ENCODE measurements around the gene ZBTB43.
"Not testable (repeated sequence)": the region's sequence is repeated elsewhere in the genome, so short reads cannot be mapped to it uniquely, and the experiment has no call there.

ZBTB43 gene

GRCh38 chr9:126782053-126782388 lies 22.8 kb upstream of the ZBTB43 start:
- peaks cover 25% of the 10 kb centered on the region for H3K27me3 Mint-ChIP-seq (ENCODE audit: low read depth)
- H3K27ac Mint-ChIP-seq, result no peak overlapping the region
- H3K4me1 Mint-ChIP-seq (ENCODE audit: low read depth), result peaks cover 2% of the 10 kb centered on the region
- no peak overlapping the region for H3K4me3 Mint-ChIP-seq
- H3K9me3 Mint-ChIP-seq, result no peaks in the 10 kb centered on the region
- no peaks in the 10 kb centered on the region for H3K36me3 Mint-ChIP-seq (ENCODE audit: low read depth)

DNA sequence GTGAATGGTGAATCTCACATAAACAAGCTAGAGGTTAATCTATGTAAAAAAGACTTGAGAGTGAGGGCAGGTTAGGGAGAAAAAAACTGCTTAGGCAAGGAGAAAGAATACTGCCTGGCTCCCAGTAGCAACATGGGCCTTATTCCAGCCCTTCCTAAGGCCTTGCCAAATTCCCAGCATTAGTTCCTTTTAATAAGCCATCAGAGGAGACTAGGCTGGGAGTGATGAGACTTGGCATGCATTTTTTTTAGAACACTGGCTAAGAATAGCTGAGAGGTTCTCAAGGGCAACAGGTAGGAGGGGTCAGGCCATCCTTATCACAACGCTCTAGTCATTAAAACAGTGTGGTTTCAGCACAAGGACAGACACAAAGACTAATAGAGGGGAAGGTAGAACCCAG lies 20.9 kb upstream of the ZBTB43 start:
- no peaks in the 10 kb centered on the region for H3K36me3 Mint-ChIP-seq (ENCODE audit: low read depth)
- H3K9me3 Mint-ChIP-seq, result no peaks in the 10 kb centered on the region
- no peak overlapping the region for H3K4me3 Mint-ChIP-seq
- no peak overlapping the region for H3K27ac Mint-ChIP-seq
- peaks cover 6% of the 10 kb centered on the region for H3K4me1 Mint-ChIP-seq (ENCODE audit: low read depth)
- peaks cover 38% of the 10 kb centered on the region for H3K27me3 Mint-ChIP-seq (ENCODE audit: low read depth)

- Mint-ChIP-seq H3K9me3 (no peaks in the 10 kb centered on the region), H3K4me1 (ENCODE audit: low read depth) (peaks cover 6% of the 10 kb centered on the region), H3K27me3 (ENCODE audit: low read depth) (peaks cover 39% of the 10 kb centered on the region), H3K36me3 (ENCODE audit: low read depth) (no peaks in the 10 kb centered on the region), H3K27ac (no peak overlapping the region), H3K4me3 (no peak overlapping the region)
These were observed 20.4 kb upstream of the ZBTB43 start for GRCh38 chr9:126784401-126784800.

DNA sequence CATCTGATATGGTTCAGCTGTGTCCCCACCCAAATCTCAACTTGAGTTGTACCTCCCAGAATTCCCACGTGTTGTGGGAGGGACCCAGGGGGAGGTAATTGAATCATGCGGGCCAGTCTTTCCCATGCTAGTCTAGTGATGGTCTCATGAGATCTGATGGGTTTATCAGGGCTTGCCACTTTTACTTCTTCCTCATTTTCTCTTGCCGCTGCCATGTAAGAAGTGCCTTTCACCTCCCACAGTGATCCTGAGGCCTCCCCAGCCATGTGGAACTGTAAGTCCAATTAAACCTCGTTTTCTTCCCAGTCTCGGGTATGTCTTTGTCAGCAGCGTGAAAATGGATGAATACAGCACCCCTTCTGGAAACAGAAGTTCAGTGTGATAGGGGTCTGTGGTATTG lies 20.0 kb upstream of the ZBTB43 start:
- not testable (repeated sequence) for H3K9me3 Mint-ChIP-seq; H3K27ac Mint-ChIP-seq; H3K4me1 Mint-ChIP-seq (ENCODE audit: low read depth); H3K36me3 Mint-ChIP-seq (ENCODE audit: low read depth); H3K4me3 Mint-ChIP-seq
- H3K27me3 Mint-ChIP-seq (ENCODE audit: low read depth), result peaks cover 39% of the 10 kb centered on the region

DNA sequence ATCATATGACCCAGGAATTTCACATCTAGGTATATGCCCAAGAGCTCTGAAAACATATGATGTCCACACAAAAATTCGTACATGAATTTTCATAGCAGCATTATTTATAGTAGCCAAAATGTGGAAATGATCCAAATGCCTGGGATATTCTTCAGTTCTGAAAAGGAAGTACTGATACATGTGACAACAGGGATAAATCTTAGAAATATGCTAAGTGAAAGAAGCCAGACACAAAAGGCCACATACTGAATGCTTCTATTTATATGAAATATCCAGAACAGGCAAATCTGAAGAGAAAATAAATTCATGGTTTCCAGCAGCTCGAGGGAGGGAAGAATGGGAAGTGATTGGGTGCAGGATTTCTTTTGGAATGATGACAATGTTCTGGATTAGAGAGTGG lies 16.8 kb upstream of the ZBTB43 start:
- no peaks in the 10 kb centered on the region for H3K36me3 Mint-ChIP-seq (ENCODE audit: low read depth)
- H3K4me1 Mint-ChIP-seq (ENCODE audit: low read depth), result peaks cover 4% of the 10 kb centered on the region
- H3K27me3 Mint-ChIP-seq (ENCODE audit: low read depth), result peaks cover 47% of the 10 kb centered on the region
- H3K27ac Mint-ChIP-seq, result no peak overlapping the region
- no peak overlapping the region for H3K4me3 Mint-ChIP-seq
- no peaks in the 10 kb centered on the region for H3K9me3 Mint-ChIP-seq

DNA sequence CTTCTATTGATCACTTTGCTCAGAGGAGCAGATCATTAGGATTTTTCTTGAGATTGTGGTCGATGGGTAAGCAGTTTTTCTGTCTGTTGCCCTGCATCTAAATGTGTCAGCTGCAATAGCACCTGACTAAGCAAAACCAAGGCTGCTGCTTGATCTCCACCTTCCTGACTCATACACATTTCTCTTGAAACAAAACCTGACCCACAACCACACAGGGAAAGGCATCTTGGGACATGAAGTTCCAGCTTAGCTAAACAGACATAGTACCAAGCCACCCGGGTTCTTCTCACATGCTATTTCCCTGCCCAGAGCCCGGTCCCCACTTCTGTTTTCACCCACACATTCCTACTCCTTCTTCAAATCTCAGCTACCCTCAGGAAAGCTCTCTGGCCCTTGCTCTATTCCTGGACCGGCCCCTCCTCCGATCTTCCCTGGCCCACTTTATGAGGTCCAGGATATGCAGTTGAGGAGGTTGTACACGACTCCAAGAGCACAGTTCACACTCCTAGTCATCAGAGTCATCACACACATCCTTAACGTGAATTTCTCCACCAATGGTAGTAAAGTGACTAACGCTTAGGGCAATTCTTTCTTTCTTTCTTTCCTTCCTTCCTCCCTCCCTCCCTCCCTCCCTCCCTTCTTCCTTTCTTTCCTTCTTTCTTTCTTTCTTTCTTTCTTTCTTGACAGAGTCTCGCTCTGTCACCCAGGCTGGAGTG lies 16.0 kb upstream of the ZBTB43 start:
- H3K4me3 Mint-ChIP-seq, result no peak overlapping the region
- H3K4me1 Mint-ChIP-seq (ENCODE audit: low read depth), result peaks cover 4% of the 10 kb centered on the region
- peaks cover 47% of the 10 kb centered on the region for H3K27me3 Mint-ChIP-seq (ENCODE audit: low read depth)
- no peak overlapping the region for H3K27ac Mint-ChIP-seq
- H3K36me3 Mint-ChIP-seq (ENCODE audit: low read depth), result no peaks in the 10 kb centered on the region
- no peaks in the 10 kb centered on the region for H3K9me3 Mint-ChIP-seq

GRCh38 chr9:126790561-126790960 lies 14.3 kb upstream of the ZBTB43 start:
- Mint-ChIP-seq H3K4me1 (ENCODE audit: low read depth) (peaks cover 4% of the 10 kb centered on the region), H3K9me3 (no peaks in the 10 kb centered on the region), H3K4me3 (no peak overlapping the region), H3K36me3 (ENCODE audit: low read depth) (no peaks in the 10 kb centered on the region), H3K27ac (no peak overlapping the region), H3K27me3 (ENCODE audit: low read depth) (peaks cover 49% of the 10 kb centered on the region)

GRCh38 chr9:126791406-126792230 lies 13.2 kb upstream of the ZBTB43 start:
- H3K27me3 Mint-ChIP-seq (ENCODE audit: low read depth), result peaks cover 47% of the 10 kb centered on the region
- no peak overlapping the region for H3K27ac Mint-ChIP-seq
- no peaks in the 10 kb centered on the region for H3K36me3 Mint-ChIP-seq (ENCODE audit: low read depth)
- H3K9me3 Mint-ChIP-seq, result no peaks in the 10 kb centered on the region
- peaks cover 4% of the 10 kb centered on the region for H3K4me1 Mint-ChIP-seq (ENCODE audit: low read depth)
- no peak overlapping the region for H3K4me3 Mint-ChIP-seq

GRCh38 chr9:126793686-126794417 lies 11.0 kb upstream of the ZBTB43 start:
- Mint-ChIP-seq H3K4me3 (no peak overlapping the region), H3K27ac (no peak overlapping the region), H3K36me3 (ENCODE audit: low read depth) (no peaks in the 10 kb centered on the region), H3K4me1 (ENCODE audit: low read depth) (peaks cover under 1% of the 10 kb centered on the region), H3K27me3 (ENCODE audit: low read depth) (peaks cover 31% of the 10 kb centered on the region), H3K9me3 (no peaks in the 10 kb centered on the region)

DNA sequence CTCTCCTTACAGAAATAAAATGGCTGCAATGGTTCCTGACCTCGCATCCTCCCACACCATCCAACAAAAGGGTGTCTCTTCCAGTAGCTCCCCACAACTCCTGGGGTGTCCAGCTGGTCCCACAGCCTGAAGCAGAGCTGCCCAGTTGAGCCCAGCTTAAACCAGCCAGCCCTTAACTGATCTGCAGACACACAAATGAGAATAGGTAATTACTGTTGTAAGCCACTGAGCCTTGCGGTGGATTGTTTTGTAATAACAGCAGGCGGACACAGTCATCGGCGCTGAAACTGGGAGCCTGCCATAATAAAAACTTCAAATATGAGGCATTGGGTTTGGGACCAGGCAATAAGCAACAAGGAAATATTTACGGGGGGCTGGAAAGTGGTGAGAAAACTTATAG lies 10.4 kb upstream of the ZBTB43 start:
- H3K4me3 Mint-ChIP-seq, result no peak overlapping the region
- no peaks in the 10 kb centered on the region for H3K9me3 Mint-ChIP-seq
- no peaks in the 10 kb centered on the region for H3K4me1 Mint-ChIP-seq (ENCODE audit: low read depth)
- peaks cover 29% of the 10 kb centered on the region for H3K27me3 Mint-ChIP-seq (ENCODE audit: low read depth)
- no peaks in the 10 kb centered on the region for H3K36me3 Mint-ChIP-seq (ENCODE audit: low read depth)
- no peak overlapping the region for H3K27ac Mint-ChIP-seq

DNA sequence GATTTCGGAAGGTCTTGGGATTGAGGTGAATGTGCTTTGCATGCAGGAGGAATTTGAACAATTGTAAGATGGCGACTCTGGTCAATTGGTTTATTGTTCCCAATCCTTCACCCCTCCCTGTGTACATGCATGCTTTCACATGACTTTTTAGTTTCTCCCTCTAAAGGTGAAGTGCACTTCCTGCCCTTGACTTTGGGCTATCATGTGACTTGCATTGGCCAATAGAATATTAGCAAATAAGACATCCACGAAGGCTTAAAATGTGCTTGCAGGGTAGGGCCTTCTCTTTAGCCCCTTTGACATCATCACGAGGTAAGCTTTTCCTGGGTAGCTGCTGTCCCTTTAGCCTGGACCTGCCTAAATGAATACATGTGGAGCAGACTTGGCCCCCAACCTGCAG lies 8.1 kb upstream of the ZBTB43 start:
- Mint-ChIP-seq H3K27me3 (ENCODE audit: low read depth) (peaks cover 16% of the 10 kb centered on the region), H3K27ac (no peak overlapping the region), H3K9me3 (no peaks in the 10 kb centered on the region), H3K4me3 (no peak overlapping the region), H3K36me3 (ENCODE audit: low read depth) (no peaks in the 10 kb centered on the region), H3K4me1 (ENCODE audit: low read depth) (no peaks in the 10 kb centered on the region)

- no peak overlapping the region for H3K27ac Mint-ChIP-seq
- peaks cover 11% of the 10 kb centered on the region for H3K27me3 Mint-ChIP-seq (ENCODE audit: low read depth)
- no peaks in the 10 kb centered on the region for H3K4me1 Mint-ChIP-seq (ENCODE audit: low read depth)
These were observed 6.9 kb upstream of the ZBTB43 start for GRCh38 chr9:126797903-126798302.

DNA sequence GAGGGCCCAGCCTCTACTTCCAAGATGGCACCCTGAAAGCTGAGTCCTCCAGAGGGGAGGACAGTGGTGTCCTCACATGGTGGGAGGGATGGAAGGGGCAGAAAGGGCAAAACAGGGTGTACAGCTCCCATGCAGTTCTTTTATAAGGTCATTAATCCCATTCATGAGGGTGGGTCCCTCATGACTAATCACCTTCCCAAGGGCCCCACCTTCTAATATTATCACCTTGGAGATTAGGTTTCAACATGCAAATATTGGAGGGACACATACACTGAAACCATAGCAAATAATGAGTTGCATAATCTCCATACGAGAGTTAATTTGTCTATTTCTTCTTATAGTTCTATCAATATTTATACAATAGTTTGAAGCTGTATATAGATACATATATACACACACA lies 5.8 kb upstream of the ZBTB43 start:
- Mint-ChIP-seq H3K9me3 (peaks cover 3% of the 10 kb centered on the region), H3K36me3 (ENCODE audit: low read depth) (peaks cover 2% of the 10 kb centered on the region), H3K4me1 (ENCODE audit: low read depth) (peaks cover 2% of the 10 kb centered on the region), H3K27me3 (ENCODE audit: low read depth) (peaks cover 11% of the 10 kb centered on the region), H3K27ac (no peak overlapping the region), H3K4me3 (no peak overlapping the region)

More at GRCh38 chr9:126797903-126798302, 6.9 kb upstream of the ZBTB43 start:
- H3K36me3 Mint-ChIP-seq (ENCODE audit: low read depth), result no peaks in the 10 kb centered on the region
- H3K4me3 Mint-ChIP-seq, result no peak overlapping the region
- H3K9me3 Mint-ChIP-seq, result no peaks in the 10 kb centered on the region

- H3K4me3 Mint-ChIP-seq, result no peak overlapping the region
- H3K27me3 Mint-ChIP-seq (ENCODE audit: low read depth), result peaks cover 7% of the 10 kb centered on the region
- peaks cover 11% of the 10 kb centered on the region for H3K36me3 Mint-ChIP-seq (ENCODE audit: low read depth)
- peaks cover 5% of the 10 kb centered on the region for H3K9me3 Mint-ChIP-seq
- peaks cover 23% of the 10 kb centered on the region for H3K4me1 Mint-ChIP-seq (ENCODE audit: low read depth)
- H3K27ac Mint-ChIP-seq, result no peak overlapping the region
These were observed 2.4 kb upstream of the ZBTB43 start for GRCh38 chr9:126802318-126803059.
